Pancreas (tissue), 10 donors: ENCODE measurements around the gene PIGQ. TPM values are rescaled to one million over a fixed set of nuclear protein-coding genes. Genes with fewer than 3 reads are reported as not detected.

Experiments used
- ATAC-seq, 4 donors: fragments of 200-7000 bp; cut with Tn5 transposase; one replicate each; pipeline versions ENCODE4 v1.8.0 to v1.9.1; 2020; ENCODE audit warnings: mild to moderate bottlenecking in 4 of 4, moderate library complexity in 4 of 4
- DNase-seq, 6 donors: peaks; one replicate each; pipeline ENCODE4 v3.0.0-alpha.2; 2020
- FAIRE-seq: peaks from 2 replicates; lab custom pipeline; 2012; peaks lifted over from hg19 to GRCh38; lab: Jason Lieb, UNC
- H3K27ac ChIP-seq, 4 donors: fragments of 200-600 bp; sonication (generic); 1 replicate in 3 of 4; 2 replicates in 1 of 4; pipeline versions ENCODE4 v1.5.0 to v1.8.0; 2020
- H3K27me3 ChIP-seq, 4 donors: fragments of 200-600 bp; one replicate each; pipeline ENCODE4 v1.8.0; 2021
- H3K36me3 ChIP-seq, 3 donors: fragments of 200-600 bp; sonication (generic) in 1 of 3; one replicate each; pipeline versions ENCODE4 v1.5.0 to v1.8.0; 2020 to 2021
- H3K4me1 ChIP-seq, 3 donors: fragments of 200-600 bp; one replicate each; pipeline ENCODE4 v1.8.0; 2021
- H3K4me3 ChIP-seq, 4 donors: fragments of 200-600 bp; sonication (generic) in 2 of 4; one replicate each; pipeline versions ENCODE4 v1.5.0 to v1.8.0; 2020 to 2021
- H3K9me3 ChIP-seq, 4 donors: fragments of 200-600 bp; one replicate each; pipeline ENCODE4 v1.8.0; 2021
- CTCF ChIP-seq, 4 donors: fragments of 200-600 bp; sonication (generic) in 3 of 4; IDR thresholded peaks; one replicate each; pipeline versions ENCODE4 v1.5.0 to v1.8.0; 2021; ENCODE audit warnings: antibody characterized with exemption in 4 of 4
- WGBS, 2 donors: extraction: QIAGEN DNeasy Blood & Tissue Kit; methylation state at CpG; one replicate each; pipeline ENCODE4 v1.1.7; 2013; 5-methylcytosine and 5-hydroxymethylcytosine counted together
- intact Hi-C, 3 donors: fragments of 100-400 bp; cut with DNase I; formaldehyde crosslinking; loops; one replicate each; pipeline versions ENCODE4 v1.11.1 to v1.14.2; 2022
- polyA plus RNA-seq, 2 donors: library from polyadenylated mRNA; stranded (reverse); fragments of 200-250 nt; gene quantifications; one replicate each; pipeline ENCODE4 v1.2.3, GENCODE V29; 2013
- total RNA-seq, 6 donors: library from RNA; stranded (reverse); fragmentation: NEBNext Ultra II Directional in 4 of 6; extraction: Animal tissue kit (Norgen Biotek cat#: 25700) in 4 of 6; gene quantifications; one replicate each; pipeline versions ENCODE4 v1.2.1 to v1.2.4, GENCODE V29; 2021 to 2023
- donor health status: healthy with polysubstance abuse.
- donor health status: DM: no; HTN: no; CAD: no; lungs with moderate emphysema.
- donor health status: DM: no; HTN: no; CAD: no.
- donor health status: control.
- donor health status: control.
- donor health status: Bipolar disorder and iron deficiency.
- donor health status: DM: yes; HTN: yes; CAD: no.
- donor health status: DM: no; HTN: no; CAD: no.
- donor health status: DM: no; HTN: no; CAD: no.
- donor health status: DM: yes; HTN: yes; CAD: no.

Gene PIGQ
- total and polyA plus RNA-seq, 8 donors = 29.7 to 165 (median 43.6) TPM

- Histone ChIP-seq H3K27me3 (no peaks in the 10 kb centered on the region), H3K27ac (no peak overlapping the region), H3K9me3 (no peaks in the 10 kb centered on the region), H3K4me3 (no peak overlapping the region), H3K4me1 (peaks cover 3 to 6% (median 5%) of the 10 kb centered on the region in 3 donors), H3K36me3 (peaks cover 0 to 35% (median 11%) of the 10 kb centered on the region in 3 donors)
- ATAC-seq (peak in 2 of 4 donors; percentile 4 to 8), DNase-seq (peak in 5 of 6 donors; percentile 47 to 89 (median 73)), FAIRE-seq (no peak)
- 83 to 85% methylated on average over 45 to 50 of the region's 50 CpGs for WGBS, 2 donors
- no peak for TF ChIP-seq CTCF (IDR thresholded peaks at IDR 0.05)
- intact Hi-C loops = no loop called here
Observed at GRCh38 chr16:627454-628239, 57.9 kb downstream of the PIGQ start.

- Histone ChIP-seq H3K27ac (no peak overlapping the region), H3K9me3 (no peaks in the 10 kb centered on the region), H3K4me1 (peaks cover 3 to 6% (median 5%) of the 10 kb centered on the region in 3 donors), H3K27me3 (no peaks in the 10 kb centered on the region), H3K36me3 (peaks cover 0 to 40% (median 11%) of the 10 kb centered on the region in 3 donors), H3K4me3 (no peak overlapping the region)
- 93 to 94% methylated on average over 33 of the region's 33 CpGs for WGBS, 2 donors
- DNase-seq = peak in 1 of 6 donors; percentile 77
- no peak for ATAC-seq
- intact Hi-C loops = no loop called here
- no peak for TF ChIP-seq CTCF (IDR thresholded peaks at IDR 0.05)
- FAIRE-seq = no peak
Observed at GRCh38 chr16:628321-629061, 58.7 kb downstream of the PIGQ start.

- H3K27ac ChIP-seq = no peak overlapping the region
- peaks cover 3 to 6% (median 5%) of the 10 kb centered on the region in 3 donors for H3K4me1 ChIP-seq
- H3K36me3 ChIP-seq = peaks cover 0 to 43% (median 11%) of the 10 kb centered on the region in 3 donors
- DNase-seq (peak in 2 of 6 donors; percentile 21 to 83), ATAC-seq (peak in 2 of 4 donors; percentile 2 to 3), FAIRE-seq (no peak)
- no peaks in the 10 kb centered on the region for H3K27me3 ChIP-seq
- no peaks in the 10 kb centered on the region for H3K9me3 ChIP-seq
- H3K4me3 ChIP-seq = no peak overlapping the region
- intact Hi-C loops = no loop called here
- WGBS, 2 donors = 82 to 87% methylated on average over 27 to 29 of the region's 29 CpGs
- TF ChIP-seq CTCF (IDR thresholded peaks at IDR 0.05) = no peak
Observed at GRCh38 chr16:629185-629832, 59.5 kb downstream of the PIGQ start.

GRCh38 chr16:629833-630248, 60.1 kb downstream of the PIGQ start:
- DNase-seq = peak in 1 of 6 donors; percentile 29
- intact Hi-C loops = no loop called here
- 72 to 78% methylated on average over 11 of the region's 11 CpGs for WGBS, 2 donors

More at GRCh38 chr16:629833-630248, 60.1 kb downstream of the PIGQ start:
- ATAC-seq (no peak), FAIRE-seq (no peak)
- no peaks in the 10 kb centered on the region for H3K9me3 ChIP-seq
- H3K27ac ChIP-seq = no peak overlapping the region
- H3K4me3 ChIP-seq = no peak overlapping the region
- TF ChIP-seq CTCF (IDR thresholded peaks at IDR 0.05) = no peak
- peaks cover 0 to 43% (median 11%) of the 10 kb centered on the region in 3 donors for H3K36me3 ChIP-seq
- peaks cover 3 to 6% (median 5%) of the 10 kb centered on the region in 3 donors for H3K4me1 ChIP-seq
- H3K27me3 ChIP-seq = no peaks in the 10 kb centered on the region
